K562 (cell line): ENCODE data around the gene LINGO4. TPM values are rescaled to one million over a fixed set of nuclear protein-coding genes. Genes with fewer than 3 reads are reported as not detected.

Source experiments
- CAMTA2 ChIP-seq: fragments of 250-450 bp; sonication (Bioruptor Pico); conservative IDR thresholded peaks from 2 replicates; pipeline ENCODE4 v1.5.1; 2022
- EGR1 ChIP-seq: fragments of 450-650 bp; conservative IDR thresholded peaks from 2 replicates; pipeline ENCODE4 v1.6.1; 2017; ENCODE audit warnings: mild to moderate bottlenecking
- EP400 ChIP-seq: fragments of 450-650 bp; IDR thresholded peaks from 2 replicates; pipeline ENCODE4 v1.6.1; 2017; ENCODE audit warnings: antibody characterized with exemption, mild to moderate bottlenecking, moderate library complexity
- HNRNPH1 ChIP-seq: fragments of 200-400 bp; formaldehyde crosslinking; optimal IDR thresholded peaks from 2 replicates; pipeline ENCODE3; 2017; ENCODE audit warnings: low read depth, mild to moderate bottlenecking, low read length, moderate library complexity
- OTX1 ChIP-seq: fragments of 450-650 bp; formaldehyde crosslinking; IDR thresholded peaks from 2 replicates; pipeline ENCODE4 v1.4.0; 2022; ENCODE audit warnings: mild to moderate bottlenecking
- REST ChIP-seq, 2 experiments: fragments of 450-650 bp; formaldehyde crosslinking in 1 of 2; IDR thresholded peaks; 2 replicates each; pipeline versions ENCODE4 v1.4.0 to v1.6.1; 2014 to 2020; ENCODE audit warnings: mild to moderate bottlenecking in 2 of 2, borderline replicate concordance in 1 of 2, low read depth in 1 of 2
- SIN3A ChIP-seq, 2 experiments: fragments of 150-350 bp in 1 of 2; IDR thresholded peaks; 2 replicates each; pipeline ENCODE4 v1.6.1; 2011 to 2016; ENCODE audit warnings: borderline replicate concordance in 2 of 2, low read depth in 2 of 2, low read length in 2 of 2, mild to moderate bottlenecking in 2 of 2, moderate library complexity in 2 of 2; ENCODE audit not compliant: control insufficient read depth in 1 of 2
- SRSF1 ChIP-seq: fragments of 200-400 bp; formaldehyde crosslinking; IDR thresholded peaks from 2 replicates; pipeline ENCODE4 v1.6.1; 2017; ENCODE audit warnings: mild to moderate bottlenecking, low read depth, low read length, moderate library complexity
- USF1 ChIP-seq: sonication (generic); formaldehyde crosslinking; IDR thresholded peaks from 2 replicates; pipeline ENCODE4 v1.9.0; 2022; ENCODE audit warnings: mild to moderate bottlenecking, missing genetic modification reagents
- ZNF212 ChIP-seq: fragments of 450-650 bp; formaldehyde crosslinking; IDR thresholded peaks from 2 replicates; pipeline ENCODE4 v1.4.0; 2020; ENCODE audit warnings: mild to moderate bottlenecking
- ZNF780A ChIP-seq: fragments of 250-450 bp; sonication (Bioruptor Pico); IDR thresholded peaks from 2 replicates; pipeline ENCODE4 v1.5.0; 2021; ENCODE audit warnings: mild to moderate bottlenecking
- polyA plus RNA-seq, 8 experiments: library from polyadenylated mRNA; depleted of rRNA in 4 of 8; stranded (reverse) in 5 of 8; unstranded in 3 of 8; fragments of >200 nt; fragmentation: Nextera tagmentation in 2 of 8; fragmentation: Illumina TruSeq in 1 of 8; extraction: Ambion mirVana in 2 of 8; extraction: Trizol in 1 of 8; gene quantifications; 2 replicates each; pipeline versions ENCODE4 v1.2.1 to v1.2.3, GENCODE V29; 2011 to 2014; ENCODE audit warnings: inconsistent platforms in 1 of 8, missing spikeins in 1 of 8
- total RNA-seq, 7 experiments: library from RNA; depleted of rRNA in 6 of 7; stranded (reverse); fragments of >200 nt in 6 of 7; fragmentation: Illumina TruSeq in 2 of 7; extraction: Trizol in 2 of 7; gene quantifications; 2 replicates each; pipeline versions ENCODE4 v1.2.1 to v1.2.3, GENCODE V29; 2011 to 2021; ENCODE audit warnings: low replicate concordance in 1 of 7

Gene LINGO4
- total and polyA plus RNA-seq, 9 of the 15 experiments (the other 6 are each of a cell fraction or from before 2014, with no cell fraction given) = not detected

- TF ChIP-seq REST (IDR thresholded peaks at IDR 0.05; ENCODE audit: borderline replicate concordance) = 0 out of 2 replicates have a peak, but pooled peaks have one; percentile 22
- 0 out of 2 replicates have a peak, but pooled peaks have one; percentile 45 for TF ChIP-seq REST (CRISPR knock-in tag; IDR thresholded peaks at IDR 0.05; ENCODE audit: low read depth)
- TF ChIP-seq SRSF1 = no peak
- TF ChIP-seq CAMTA2 (CRISPR knock-in tag) = no peak
- peak; percentile 99 for TF ChIP-seq EGR1
- TF ChIP-seq ZNF212 (CRISPR knock-in tag) = no peak
- no peak for TF ChIP-seq HNRNPH1
- peak; percentile 37; the same call in 1 of the 2 replicates for TF ChIP-seq OTX1
- TF ChIP-seq ZNF780A (CRISPR knock-in tag) = no peak
- TF ChIP-seq USF1 (CRISPR knock-in tag) = peak; percentile 29; the same call in 1 of the 2 replicates
- TF ChIP-seq SIN3A (IDR thresholded peaks at IDR 0.05; ENCODE audit: borderline replicate concordance in 2 of 2, control insufficient read depth in 1 of 2, low read depth in 2 of 2, low read length in 2 of 2) = no peak
- peak; percentile 63; the same call in 1 of the 2 replicates for TF ChIP-seq EP400
Measured at GRCh38 chr1:151790071-151790939, 14.9 kb downstream of the LINGO4 start, which contains the start of gene TDRKH (continued).
